ENCODE data around the gene KLRC4. TPM values are rescaled to one million over a fixed set of nuclear protein-coding genes. Genes with fewer than 3 reads are reported as not detected.

Gene KLRC4
- not detected in 2 replicates for total RNA-seq

DNA sequence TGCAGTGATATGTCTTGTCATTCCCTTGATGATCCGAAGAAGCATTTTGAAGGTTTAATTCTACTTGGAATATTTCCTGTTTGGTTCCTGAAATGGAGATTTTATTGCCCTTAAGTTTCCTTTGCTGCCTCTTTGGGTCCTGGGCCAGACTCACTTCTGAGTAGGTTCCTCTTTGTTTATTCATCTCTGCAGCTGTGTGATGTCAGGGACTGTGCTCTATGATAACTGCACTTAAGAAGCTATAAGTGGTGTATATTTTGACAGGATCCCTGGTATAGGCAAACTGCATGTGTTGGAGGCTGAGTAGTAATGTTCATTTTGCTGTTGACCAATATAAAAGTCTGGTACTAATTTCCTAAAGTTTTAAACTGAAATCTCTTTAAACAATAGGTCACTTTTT, at the start of gene KLRC4:
Gene KLRC4, minus strand, starts transcription at position 366 of the 400 bp plus-strand sequence. Its CDS starts 182 bp downstream, at position 184.

DNA sequence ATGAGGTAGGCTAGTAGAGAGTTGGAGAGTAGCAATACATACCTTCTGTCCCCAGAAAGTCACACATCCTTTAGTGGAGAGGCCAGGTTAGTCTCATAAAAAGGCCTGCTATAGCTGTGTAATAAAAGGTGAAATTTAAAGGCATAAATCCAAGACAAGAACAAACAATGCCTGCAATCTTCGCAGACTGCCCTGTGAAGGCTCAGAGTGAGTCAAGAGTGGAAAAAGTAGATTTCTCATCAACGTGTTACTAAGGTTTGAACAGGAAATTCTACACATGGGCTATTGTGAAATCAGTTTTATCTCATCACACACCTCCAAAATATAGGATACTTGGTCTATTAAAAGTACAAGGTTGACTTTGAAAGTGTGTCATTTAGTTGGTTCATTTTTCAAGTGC, 43.6 kb upstream of the KLRC4 start, which contains the start of gene KLRC1:
Gene KLRC1, minus strand, starts transcription at position 222 of the 400 bp plus-strand sequence. CDS start 2,221 bp downstream, outside the sequence.

GRCh38 chr12:10435816-10436215, 26.3 kb upstream of the KLRC4 start, which contains the start of gene KLRC2:
Gene KLRC2, minus strand, starts transcription at chr12:10436010. Its CDS starts 24 bp downstream, at chr12:10435986.

DNA sequence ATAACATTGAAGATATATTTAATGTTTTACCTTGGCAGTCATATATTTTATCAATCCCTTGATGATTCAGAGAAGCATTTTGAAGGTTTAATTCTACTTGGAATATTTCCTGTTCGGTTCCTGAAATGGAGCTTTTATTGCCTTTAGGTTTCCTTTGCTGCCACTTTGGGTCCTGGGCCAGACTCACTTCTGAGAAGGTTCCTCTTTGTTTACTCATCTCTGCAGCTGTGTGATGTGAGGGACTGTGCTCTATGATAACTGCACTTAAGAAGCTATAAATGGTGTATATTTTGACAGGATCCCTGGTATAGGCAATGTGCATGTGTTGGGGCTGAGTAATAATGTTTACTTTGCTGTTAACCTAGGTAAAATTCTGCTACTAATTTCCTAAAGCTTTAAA, 10.8 kb upstream of the KLRC4 start, which contains the start of gene KLRC3:
Gene KLRC3, minus strand, starts transcription at position 262 of the 400 bp plus-strand sequence. Its CDS starts 45 bp downstream, at position 217.

GRCh38 chr12:10389904-10390303, 19.7 kb downstream of the KLRC4 start, which contains the start of gene KLRK1:
Gene KLRK1, minus strand, starts transcription at chr12:10390041. Its CDS starts 1,231 bp downstream, at chr12:10388810.

Other genes with a start within 250 kb of the KLRC4 start
- gene OLR1, start 237.6 kb downstream of the KLRC4 start, total RNA-seq: not detected in 2 replicates
- gene TMEM52B, start 230.7 kb downstream of the KLRC4 start, total RNA-seq: not detected in 2 replicates
- gene GABARAPL1, start 196.9 kb downstream of the KLRC4 start, total RNA-seq: 38.8 and 52.2 TPM in 2 replicates
- gene KLRD1, start 101.9 kb downstream of the KLRC4 start, total RNA-seq: 0.09 TPM in 2 replicates
- not detected in 2 replicates for gene KLRK1, start 19.7 kb downstream of the KLRC4 start, total RNA-seq
- gene KLRC3, start 10.8 kb upstream of the KLRC4 start, total RNA-seq: not detected in 2 replicates
- gene KLRC2, start 26.3 kb upstream of the KLRC4 start, total RNA-seq: not detected in 2 replicates
- gene KLRC1, start 43.6 kb upstream of the KLRC4 start, total RNA-seq: not detected in 2 replicates
- gene EIF2S3B, start 96.1 kb upstream of the KLRC4 start, total RNA-seq: 0.99 and 1.2 TPM in 2 replicates
- 24.9 and 27.3 TPM in 2 replicates for gene MAGOHB, start 203.9 kb upstream of the KLRC4 start, total RNA-seq

Data from endothelial cell of coronary artery (primary cell).